NB4 (cell line): ENCODE results near the gene SIRPB2.
A peak's percentile ranks its signal among the peaks of the same experiment; 100 is the strongest.

Experiments
- MYC ChIP-seq: IDR thresholded peaks from 2 replicates; pipeline ENCODE4 v1.6.1; 2011; ENCODE audit warnings: low read depth, low read length
- POLR2A ChIP-seq: IDR thresholded peaks from 2 replicates; pipeline ENCODE4 v1.6.1; 2011; ENCODE audit warnings: mild to moderate bottlenecking; ENCODE audit not compliant: insufficient read length; ENCODE audit errors: extremely low read depth
- TF ChIP-seq, protein P1 (sequence below): IDR thresholded peaks from one replicate; pipeline ENCODE4 v1.5.1; 2012; ENCODE audit warnings: low read depth, low read length
- TF ChIP-seq, protein P2 (sequence below): IDR thresholded peaks from 2 replicates; pipeline ENCODE4 v1.6.1; 2011; ENCODE audit warnings: low read depth, low read length

DNA sequence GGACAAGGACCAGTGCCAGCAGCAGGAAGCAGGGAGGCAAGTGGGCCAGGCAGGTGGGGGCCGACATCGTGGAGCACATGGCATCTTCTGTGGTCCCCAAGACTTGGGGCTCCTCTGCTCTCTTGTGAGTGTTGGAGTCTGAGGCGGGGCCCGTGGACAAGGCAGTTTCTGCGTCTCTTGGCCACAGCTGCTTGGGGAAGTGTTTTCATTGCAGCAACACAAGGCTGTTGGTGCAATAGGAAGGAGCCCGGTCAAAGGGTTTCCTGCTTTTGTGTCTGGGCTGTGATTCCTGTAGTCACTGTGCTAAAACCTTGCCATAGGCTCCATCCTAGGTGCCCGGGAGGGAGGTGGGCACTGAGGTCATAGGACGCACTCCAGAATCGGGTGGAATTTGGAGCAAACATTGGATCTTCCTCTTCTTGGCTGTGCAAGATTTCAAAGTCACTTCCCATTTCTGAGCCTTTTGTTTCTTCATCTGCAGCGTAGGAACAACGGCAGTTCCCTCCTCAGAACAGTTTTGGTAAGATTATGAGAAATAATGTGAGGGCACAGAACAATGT, at the start of gene SIRPB2:
- TF ChIP-seq, protein P1, sequence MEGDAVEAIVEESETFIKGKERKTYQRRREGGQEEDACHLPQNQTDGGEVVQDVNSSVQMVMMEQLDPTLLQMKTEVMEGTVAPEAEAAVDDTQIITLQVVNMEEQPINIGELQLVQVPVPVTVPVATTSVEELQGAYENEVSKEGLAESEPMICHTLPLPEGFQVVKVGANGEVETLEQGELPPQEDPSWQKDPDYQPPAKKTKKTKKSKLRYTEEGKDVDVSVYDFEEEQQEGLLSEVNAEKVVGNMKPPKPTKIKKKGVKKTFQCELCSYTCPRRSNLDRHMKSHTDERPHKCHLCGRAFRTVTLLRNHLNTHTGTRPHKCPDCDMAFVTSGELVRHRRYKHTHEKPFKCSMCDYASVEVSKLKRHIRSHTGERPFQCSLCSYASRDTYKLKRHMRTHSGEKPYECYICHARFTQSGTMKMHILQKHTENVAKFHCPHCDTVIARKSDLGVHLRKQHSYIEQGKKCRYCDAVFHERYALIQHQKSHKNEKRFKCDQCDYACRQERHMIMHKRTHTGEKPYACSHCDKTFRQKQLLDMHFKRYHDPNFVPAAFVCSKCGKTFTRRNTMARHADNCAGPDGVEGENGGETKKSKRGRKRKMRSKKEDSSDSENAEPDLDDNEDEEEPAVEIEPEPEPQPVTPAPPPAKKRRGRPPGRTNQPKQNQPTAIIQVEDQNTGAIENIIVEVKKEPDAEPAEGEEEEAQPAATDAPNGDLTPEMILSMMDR: no peak
- TF ChIP-seq, protein P2, sequence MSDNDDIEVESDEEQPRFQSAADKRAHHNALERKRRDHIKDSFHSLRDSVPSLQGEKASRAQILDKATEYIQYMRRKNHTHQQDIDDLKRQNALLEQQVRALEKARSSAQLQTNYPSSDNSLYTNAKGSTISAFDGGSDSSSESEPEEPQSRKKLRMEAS: peak; percentile 77
- TF ChIP-seq MYC: no peak; the same call in 1 of the 2 replicates
- TF ChIP-seq POLR2A: peak; percentile 36
